ENCODE data around the gene CUX1. TPM values are rescaled to one million over a fixed set of nuclear protein-coding genes. Genes with fewer than 3 reads are reported as not detected.

The CUX1 gene
- total RNA-seq, 3 donors from 2014 or later: 85.2 to 167 (median 120) TPM

- Histone ChIP-seq H3K4me3 (no peak overlapping the region), H3K36me3 (ENCODE audit: low read depth) (no peaks in the 10 kb centered on the region), H3K4me1 (ENCODE audit: low read depth) (no peaks in the 10 kb centered on the region), H3K9me3 (no peaks in the 10 kb centered on the region)
- TF ChIP-seq CTCF (IDR thresholded peaks at IDR 0.05): no peak
- intact Hi-C loops (cut with DNase I, micrococcal nuclease): no loop called here
- ATAC-seq: no peak
- no peak for DNase-seq
Measured at GRCh38 chr7:101778026-101778580, 39.3 kb upstream of the CUX1 start.

GRCh38 chr7:101779267-101779666 lies 38.2 kb upstream of the CUX1 start:
- Histone ChIP-seq H3K4me3 (no peak overlapping the region), H3K4me1 (ENCODE audit: low read depth) (no peaks in the 10 kb centered on the region), H3K36me3 (ENCODE audit: low read depth) (no peaks in the 10 kb centered on the region), H3K9me3 (no peaks in the 10 kb centered on the region)
- ATAC-seq (no peak), DNase-seq (no peak)
- no peak for TF ChIP-seq CTCF (IDR thresholded peaks at IDR 0.05)
- intact Hi-C loops (cut with DNase I, micrococcal nuclease): no loop called here

GRCh38 chr7:101780281-101780680 lies 37.1 kb upstream of the CUX1 start:
- intact Hi-C loops (cut with DNase I, micrococcal nuclease): no loop called here

GRCh38 chr7:101781439-101781838 lies 36.0 kb upstream of the CUX1 start:
- DNase-seq (no peak), ATAC-seq (no peak)
- H3K36me3 ChIP-seq (ENCODE audit: low read depth): no peaks in the 10 kb centered on the region
- H3K4me3 ChIP-seq: no peak overlapping the region
- intact Hi-C loops (cut with DNase I, micrococcal nuclease): no loop called here
- no peaks in the 10 kb centered on the region for H3K4me1 ChIP-seq (ENCODE audit: low read depth)
- no peaks in the 10 kb centered on the region for H3K9me3 ChIP-seq
- TF ChIP-seq CTCF (IDR thresholded peaks at IDR 0.05): no peak

More at GRCh38 chr7:101780281-101780680, 37.1 kb upstream of the CUX1 start:
- H3K4me1 ChIP-seq (ENCODE audit: low read depth): no peaks in the 10 kb centered on the region
- H3K36me3 ChIP-seq (ENCODE audit: low read depth): no peaks in the 10 kb centered on the region
- H3K9me3 ChIP-seq: no peaks in the 10 kb centered on the region
- no peak overlapping the region for H3K4me3 ChIP-seq
- no peak for TF ChIP-seq CTCF (IDR thresholded peaks at IDR 0.05)
- ATAC-seq: no peak
- no peak for DNase-seq

- intact Hi-C loops (cut with DNase I, micrococcal nuclease): no loop called here
- no peaks in the 10 kb centered on the region for H3K4me1 ChIP-seq (ENCODE audit: low read depth)
- TF ChIP-seq CTCF (IDR thresholded peaks at IDR 0.05): no peak
- H3K4me3 ChIP-seq: no peak overlapping the region
- no peak for ATAC-seq
- H3K36me3 ChIP-seq (ENCODE audit: low read depth): no peaks in the 10 kb centered on the region
- no peaks in the 10 kb centered on the region for H3K9me3 ChIP-seq
- DNase-seq: no peak
Measured at GRCh38 chr7:101782476-101782875, 35.0 kb upstream of the CUX1 start.

- ATAC-seq (no peak), DNase-seq (no peak)
- no peaks in the 10 kb centered on the region for H3K9me3 ChIP-seq
- H3K36me3 ChIP-seq (ENCODE audit: low read depth): no peaks in the 10 kb centered on the region
- intact Hi-C loops (cut with DNase I, micrococcal nuclease): no loop called here
- TF ChIP-seq CTCF (IDR thresholded peaks at IDR 0.05): no peak
- H3K4me1 ChIP-seq (ENCODE audit: low read depth): no peaks in the 10 kb centered on the region
- no peak overlapping the region for H3K4me3 ChIP-seq
Measured at GRCh38 chr7:101782896-101783295, 34.5 kb upstream of the CUX1 start.

All from mucosa of descending colon (tissue), 3 donors.